DMS114 treated with DMSO at 0.1 percent for 48 hours (cell line): ENCODE measurements around the gene ISCA2.

ENCODE experiments used
- DNase-seq: peaks from one replicate; lab custom pipeline; 2025; ENCODE audit not compliant: unreplicated experiment; lab: John Stamatoyannopoulos, UW

The ISCA2 gene

DNA sequence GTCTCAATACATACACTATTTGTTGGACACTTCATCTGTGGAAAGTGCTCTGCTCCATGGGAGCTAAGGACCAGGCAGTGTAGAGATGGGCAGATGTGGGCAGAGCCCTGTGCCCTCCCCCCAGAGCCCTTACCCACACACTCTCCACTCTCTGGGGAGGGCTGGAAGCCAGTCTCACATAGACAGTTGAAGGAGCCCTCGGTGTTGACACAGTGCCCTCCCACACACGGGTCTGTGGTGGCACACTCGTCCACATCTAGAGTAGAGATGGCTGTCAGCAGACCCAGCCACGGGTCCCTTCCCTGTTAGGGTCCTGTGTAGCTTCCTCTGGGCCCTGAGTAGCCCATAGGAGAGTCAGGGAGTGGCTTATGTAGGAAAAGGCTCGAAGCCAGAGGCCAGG lies 14.3 kb downstream of the ISCA2 start:
- no peak for DNase-seq

DNA sequence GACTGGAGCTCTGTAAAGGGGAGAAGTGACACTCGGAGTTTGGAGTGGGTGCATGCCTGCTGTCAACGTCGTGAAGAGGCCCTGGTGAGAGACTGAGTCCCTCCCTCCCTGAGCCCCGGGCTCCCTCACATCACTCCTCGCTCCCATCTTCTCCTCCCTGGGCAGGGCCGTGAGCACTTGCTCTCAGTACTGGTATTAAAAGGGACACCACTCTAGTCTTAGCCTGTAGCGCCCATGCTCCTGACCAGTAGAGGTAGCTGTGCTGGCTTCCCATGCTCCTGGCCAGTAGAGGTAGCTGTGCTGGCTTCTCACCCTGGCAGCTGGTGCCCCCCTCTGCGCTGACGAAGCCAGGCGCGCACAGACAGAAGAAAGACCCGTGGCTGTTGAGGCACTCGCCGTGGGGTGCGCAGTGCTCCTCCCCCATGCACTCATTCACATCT lies 14.7 kb downstream of the ISCA2 start:
- no peak for DNase-seq

DNA sequence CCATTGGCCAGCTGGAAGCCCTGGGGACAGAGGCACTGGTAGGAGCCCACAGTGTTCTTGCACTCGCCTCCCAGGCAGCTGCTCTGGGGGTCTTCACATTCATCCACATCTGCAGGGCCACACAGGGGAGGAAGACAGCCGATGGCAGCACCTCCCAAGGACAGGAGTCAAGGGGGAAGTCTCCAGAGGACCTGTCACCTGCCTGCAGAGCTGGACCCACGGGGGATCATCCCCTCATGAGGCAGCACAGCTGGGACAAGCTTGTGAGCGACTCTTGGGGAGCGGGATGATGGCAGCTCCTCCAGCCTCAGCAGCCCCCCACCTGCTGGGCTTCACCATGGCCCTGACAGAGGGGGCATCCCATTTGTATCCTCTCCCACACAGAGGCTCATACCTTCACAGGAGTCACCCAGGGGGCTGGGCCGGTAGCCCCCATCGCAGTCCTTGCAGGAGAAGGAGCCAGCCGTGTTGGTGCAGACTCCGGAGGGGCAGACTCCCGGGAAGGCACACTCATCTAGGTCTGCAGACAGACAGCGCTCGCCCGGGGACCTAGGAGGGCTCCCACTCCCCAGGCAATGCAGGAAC lies 15.4 kb downstream of the ISCA2 start:
- no peak for DNase-seq

DNA sequence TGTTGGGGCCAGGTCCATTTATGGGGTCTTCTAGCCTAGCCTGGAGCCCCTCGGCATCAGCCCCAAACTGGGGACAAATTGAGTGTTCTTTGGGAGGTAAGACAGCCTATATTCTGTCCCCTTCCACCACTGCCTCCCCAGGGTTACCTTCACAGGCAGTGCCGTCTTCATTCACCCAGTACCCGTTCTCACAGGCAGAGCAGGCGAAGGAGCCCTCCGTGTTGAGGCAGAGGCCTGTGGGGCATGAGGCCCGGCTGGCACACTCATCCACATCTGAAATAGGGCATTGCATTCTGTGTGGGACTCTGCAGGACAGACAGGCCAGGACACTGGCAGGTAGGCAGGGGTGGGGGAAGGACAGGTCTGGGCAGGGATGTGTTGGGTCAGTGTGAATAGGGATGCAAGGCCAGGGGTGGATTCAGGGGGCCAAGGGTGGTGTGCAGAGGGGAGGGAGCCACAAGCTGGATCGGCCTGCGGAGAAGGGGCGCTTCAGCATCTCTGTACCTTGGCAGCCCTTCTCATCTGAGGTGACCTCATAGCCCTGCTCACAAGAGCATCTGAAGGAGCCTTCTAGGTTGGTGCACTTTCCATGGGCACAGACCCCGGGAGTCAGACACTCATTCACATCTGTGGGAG lies 16.1 kb downstream of the ISCA2 start:
- DNase-seq = no peak

DNA sequence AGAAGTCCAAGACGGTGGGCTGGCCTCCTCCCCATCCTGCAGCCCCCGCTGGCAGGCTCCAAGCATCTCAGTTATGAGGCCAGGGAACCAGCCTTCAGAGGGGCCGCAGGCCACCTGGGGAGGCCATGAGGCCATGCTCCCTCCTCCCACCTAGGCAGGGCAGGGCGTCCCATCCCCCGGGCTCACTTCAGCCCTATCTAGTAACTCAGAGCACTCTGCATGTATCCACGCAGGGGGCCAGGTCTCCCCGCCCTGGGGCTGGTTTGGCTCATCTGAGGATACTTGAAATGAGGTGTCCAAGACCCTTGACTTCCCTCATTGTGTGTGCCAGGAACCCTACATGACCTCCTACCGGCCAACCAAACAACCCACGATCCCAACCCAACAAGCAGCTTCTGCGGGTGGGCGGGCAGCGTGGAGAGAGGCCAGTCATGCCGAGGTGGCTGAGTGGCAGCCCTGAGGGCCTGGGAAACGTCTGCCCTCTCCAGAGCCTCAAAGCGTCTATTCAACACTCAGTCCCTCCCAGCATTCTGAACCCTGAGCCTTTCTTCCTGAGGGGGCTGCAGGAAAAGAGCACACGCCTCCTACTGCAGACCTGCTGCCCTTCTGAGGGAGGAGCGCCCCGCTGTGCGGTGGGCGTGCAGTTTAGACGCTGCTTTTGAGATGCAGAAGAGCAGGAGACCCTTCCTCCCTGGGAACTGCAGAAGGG lies 16.8 kb downstream of the ISCA2 start:
- DNase-seq = no peak

DNA sequence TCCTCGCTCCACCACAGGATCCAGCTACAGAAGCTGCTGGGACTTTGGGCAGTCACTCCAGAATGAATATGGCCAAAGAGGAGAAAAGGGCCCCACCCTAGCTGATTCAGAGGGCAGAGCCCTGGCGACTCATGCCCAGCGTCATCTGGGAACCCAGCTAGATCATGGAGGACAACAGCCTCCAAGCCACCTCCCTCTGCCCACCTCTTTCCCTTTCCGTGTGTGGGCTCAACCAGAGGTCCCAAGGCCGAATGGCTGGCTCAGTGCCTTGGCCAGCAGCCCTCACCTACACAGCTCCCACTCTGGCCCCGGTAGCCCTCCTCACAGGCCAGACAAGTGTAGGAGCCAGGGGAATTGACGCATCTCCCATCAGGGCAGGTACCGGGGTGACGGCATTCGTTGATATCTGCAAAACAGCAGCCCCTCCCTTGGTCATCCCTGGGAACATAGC lies 17.4 kb downstream of the ISCA2 start:
- DNase-seq = no peak

DNA sequence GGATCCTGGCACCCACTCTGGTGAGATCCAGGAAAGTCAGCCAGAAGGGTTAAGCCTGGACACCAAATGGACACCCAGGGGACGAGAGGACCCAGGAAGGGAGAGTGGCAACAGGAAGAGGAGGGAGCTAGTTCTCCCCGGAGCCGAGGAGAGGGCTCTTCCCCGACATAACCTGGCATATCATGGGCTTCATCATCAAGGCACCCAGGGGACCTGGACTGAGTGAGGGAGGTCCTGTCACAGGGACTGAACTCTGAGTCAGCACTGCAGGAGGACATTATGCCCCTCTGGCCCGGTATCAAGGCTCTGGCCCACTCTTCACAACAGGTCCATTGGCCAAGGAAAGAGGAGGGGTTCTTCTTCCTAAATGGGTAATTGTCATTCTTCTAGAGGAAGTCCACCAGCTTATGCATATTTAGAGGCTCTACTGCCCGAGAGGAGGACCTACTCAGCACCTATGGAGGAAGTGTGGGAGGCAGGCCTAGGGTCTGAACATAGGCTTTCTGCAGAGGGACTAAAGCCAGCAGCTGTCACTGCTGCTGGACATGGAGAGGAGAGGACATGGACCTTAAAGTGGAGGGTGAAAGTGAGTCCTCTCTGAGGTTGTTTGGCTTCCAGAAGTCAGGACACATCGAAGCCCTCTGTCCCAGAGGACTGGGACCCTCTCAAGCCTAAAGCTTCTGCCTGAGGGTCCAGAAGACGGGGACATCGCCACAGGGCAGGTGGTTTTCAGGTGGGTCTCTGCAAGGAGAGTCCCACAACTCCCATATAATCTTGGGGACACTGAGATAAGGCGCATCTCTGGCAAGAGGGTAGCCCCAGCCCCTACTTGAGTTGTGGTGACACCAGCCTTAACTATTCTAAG lies 18.6 kb downstream of the ISCA2 start:
- DNase-seq = no peak

DNA sequence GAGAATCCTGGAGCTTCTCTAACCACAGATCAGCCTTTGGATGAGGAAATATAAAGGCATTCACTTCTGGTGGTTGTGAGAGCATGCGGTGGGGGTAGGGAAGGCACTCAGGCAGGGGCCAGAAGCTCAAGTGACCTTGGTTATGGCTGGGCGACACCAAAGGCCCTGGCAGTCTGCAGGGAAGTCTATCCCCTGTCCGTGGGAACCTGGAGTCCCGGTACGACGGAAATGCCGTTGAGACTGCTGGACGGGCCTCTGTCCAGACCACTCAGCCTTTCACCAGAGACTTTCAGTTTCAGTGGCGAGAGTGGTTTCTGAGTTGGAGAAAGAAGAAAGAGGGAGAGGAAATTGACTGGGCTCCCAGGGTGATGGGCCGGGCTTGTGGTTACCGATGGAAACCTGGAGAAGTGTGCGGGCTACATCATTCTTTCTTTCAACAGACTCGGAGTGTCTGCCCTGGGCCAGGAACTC lies 20.9 kb downstream of the ISCA2 start:
- no peak for DNase-seq

DNA sequence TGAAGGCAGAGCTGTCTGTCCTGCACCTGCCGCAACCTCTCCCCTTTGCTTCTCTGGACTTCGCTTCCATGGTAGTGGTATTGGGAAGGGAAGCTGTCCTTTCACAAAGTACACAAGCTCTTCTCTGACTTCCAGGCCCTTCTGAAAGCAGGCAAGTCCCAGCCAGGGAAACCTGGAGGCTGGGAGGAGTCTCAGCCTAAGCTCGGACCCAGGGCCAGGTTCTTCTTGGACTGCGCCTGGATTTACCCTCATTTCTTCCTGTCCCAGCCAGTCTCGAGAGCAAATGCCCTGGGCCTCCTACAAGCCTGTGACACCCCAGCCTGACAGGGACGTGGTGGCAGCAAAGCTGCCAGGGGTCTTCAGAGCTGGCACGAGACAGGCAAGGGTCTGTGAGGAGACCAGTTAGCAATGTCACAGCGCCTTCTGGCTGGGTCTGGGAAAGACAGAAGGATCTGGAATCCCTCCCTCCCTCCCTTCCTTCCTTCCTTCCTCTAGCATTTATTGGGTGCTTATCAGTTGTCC lies 22.4 kb downstream of the ISCA2 start:
- DNase-seq = no peak

DNA sequence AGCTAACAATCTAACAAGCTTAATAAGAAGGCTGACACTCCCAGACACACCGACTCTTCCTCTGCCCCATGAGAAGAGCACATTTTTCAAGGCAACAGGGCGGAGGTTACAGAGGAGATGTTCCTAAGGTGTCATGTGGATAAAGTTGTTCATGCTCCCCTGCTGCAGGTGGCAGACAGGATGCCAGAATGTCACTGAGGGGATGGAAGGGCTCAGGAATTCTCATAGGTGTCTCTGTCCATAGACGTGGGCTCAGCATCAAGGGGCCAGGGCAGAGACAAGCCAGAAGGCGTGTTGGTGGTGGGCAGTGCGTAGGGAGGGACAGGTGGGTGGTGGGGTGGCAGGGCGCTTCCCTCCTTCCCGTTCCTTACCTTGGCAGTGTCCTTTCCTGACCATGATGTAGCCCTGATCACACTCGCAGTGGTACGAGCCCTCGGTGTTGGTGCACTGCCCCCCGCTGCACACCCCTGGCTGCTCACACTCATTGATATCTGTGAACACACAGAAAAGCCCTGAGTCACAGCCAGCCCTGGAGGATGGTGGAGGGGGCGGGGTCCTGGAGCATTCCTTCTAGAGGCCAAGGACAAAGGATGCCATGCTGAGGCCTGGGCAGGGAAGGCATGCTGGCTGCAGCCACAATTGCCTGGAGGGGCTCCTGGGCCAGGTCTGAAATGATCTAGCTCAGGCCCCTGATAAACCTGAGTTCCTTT lies 23.0 kb downstream of the ISCA2 start:
- no peak for DNase-seq

DNA sequence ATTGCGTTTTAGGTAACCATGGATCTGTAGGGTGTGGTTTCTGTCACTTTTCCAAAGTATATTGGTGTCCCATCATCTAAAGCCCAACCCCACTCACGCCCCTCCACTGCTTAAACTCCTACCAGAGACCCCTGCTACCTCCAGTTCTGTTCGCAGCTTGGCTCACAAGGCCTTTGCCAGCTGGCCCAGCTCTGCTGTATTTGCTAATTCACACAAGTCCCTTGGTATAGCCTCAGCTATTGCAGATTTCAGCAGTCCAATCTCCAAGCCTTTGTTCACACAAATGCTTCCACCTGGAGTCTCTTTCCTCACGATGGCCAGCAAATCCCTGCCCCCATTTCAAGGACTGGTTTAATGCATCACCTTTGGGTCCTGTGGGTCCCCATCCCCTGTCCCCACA lies 24.2 kb downstream of the ISCA2 start:
- no peak for DNase-seq

DNA sequence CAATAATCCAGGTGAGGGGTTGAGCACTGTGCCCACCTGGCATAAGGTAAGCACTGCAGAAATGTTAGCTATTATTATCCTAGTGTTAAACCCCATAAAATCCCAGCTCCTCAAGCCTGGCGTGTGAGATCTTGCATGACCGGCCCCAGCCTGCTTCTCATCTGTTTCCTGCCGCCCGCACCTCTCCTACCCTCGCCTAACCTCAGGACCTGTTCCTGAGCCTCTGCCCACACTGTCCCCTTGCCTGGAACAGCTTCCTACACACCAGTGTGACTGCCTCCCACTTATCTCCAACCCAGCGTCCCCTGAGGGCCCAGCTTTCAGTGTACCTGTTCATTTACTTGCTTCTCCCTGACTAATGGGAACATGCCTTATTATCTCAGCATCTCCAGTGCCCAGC lies 24.7 kb downstream of the ISCA2 start:
- no peak for DNase-seq

DNA sequence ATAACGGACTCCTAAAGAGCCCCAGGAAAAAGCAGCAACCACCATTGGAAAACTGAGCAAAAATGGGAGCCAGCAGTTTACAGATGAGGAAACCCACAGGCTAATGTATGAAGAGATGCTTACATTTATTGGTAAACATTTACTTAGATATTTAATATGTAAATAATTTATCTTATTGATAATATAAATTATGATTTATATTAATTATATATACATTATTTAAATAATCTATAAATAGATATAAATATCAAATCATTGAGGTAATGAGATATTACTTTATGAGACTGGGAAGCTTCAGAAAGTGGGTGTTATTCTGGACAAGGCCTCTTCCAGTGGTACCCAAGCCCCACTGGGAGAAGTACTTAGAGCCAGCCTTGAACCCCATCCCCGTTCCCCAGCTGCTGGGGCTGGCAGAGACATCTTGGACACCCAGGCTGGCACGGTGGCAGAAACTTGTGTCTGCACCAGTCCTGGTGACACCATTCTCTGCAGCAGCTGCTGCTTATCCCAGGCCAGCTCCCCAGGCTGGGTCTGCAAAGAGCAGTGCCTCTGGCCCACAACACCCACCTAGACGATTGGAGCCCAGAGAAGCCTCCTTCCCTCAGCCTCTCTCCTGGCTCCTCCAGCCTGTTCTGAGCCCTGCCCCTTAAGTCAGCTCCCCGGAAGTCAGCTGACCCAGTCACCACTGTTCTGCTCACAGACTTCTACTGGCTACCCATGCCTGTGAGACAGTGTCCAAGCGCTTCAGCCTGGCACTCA lies 25.9 kb downstream of the ISCA2 start:
- no peak for DNase-seq

DNA sequence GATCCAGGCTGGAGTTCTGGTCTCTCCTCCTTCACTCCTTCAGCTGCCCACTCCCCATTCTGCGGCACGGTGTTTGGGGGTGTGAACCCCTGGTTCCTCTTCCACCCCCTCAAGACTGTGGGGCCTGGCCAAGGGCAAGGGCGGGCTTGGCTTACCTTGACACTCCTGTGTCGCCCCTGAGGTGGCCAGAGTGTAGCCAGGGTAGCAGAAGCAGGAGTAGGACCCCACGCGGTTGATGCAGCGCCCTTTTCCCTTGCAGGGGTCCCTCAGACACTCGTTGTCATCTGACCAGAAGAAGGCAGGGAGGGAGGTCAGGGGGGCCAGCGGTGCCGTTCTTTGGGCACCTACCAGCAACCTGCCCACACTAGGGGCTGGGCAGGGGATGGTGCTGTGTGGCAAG lies 28.2 kb downstream of the ISCA2 start:
- DNase-seq = no peak

DNA sequence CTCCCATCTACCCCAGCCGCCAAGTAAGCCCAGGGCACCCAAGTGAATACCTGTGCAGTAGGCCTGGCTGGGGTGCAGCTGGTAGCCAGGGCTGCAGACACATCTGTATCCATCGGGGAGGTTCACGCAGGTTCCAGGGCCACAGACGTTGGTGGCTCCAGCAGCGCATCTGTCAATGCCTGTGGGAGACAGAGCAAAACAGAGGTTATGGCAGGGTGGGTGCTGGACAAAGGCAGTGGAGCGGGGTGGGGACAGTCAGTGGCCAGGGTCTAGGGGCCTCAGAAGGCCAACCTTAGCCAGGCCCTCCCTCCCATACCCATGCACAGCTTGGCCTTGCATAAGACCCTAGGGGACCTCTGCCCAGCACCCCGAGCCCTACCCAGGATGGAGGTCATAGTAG lies 29.2 kb downstream of the ISCA2 start:
- no peak for DNase-seq

DNA sequence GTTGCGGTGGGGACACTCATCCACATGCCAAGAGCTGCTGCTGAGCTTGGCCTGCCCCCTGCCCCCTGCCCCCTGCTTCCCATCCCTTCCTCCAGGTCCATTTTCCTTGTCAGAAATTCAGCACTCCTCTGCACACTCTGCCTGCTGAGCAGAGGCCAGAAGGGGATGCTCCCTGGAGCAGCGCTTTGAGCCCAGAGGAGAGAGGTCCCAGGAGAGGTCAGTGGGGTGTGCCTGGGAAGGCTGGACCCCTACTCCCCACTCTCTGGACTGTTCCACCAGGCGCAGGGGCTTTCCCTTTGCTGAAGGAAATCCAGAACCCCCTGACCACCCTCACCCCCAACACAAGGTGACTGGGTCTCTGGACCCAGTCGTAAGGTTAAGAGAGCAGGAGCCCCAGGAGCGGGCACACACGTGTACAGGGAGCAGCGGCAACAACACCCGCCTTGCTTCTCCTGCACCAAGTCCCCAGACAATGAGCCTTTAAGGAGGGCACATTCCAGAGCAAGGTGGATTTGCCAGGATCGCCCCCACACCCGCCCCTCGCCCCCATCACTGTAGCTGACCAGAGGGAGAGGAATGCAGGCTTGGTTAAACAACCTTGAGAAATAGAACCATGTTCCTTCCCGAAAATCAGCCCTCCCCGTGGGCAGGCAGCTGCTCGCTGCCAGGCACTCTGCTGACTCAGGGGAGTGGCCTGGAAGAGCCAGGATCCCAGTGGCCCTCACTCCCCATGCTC lies 30.7 kb downstream of the ISCA2 start:
- no peak for DNase-seq

DNA sequence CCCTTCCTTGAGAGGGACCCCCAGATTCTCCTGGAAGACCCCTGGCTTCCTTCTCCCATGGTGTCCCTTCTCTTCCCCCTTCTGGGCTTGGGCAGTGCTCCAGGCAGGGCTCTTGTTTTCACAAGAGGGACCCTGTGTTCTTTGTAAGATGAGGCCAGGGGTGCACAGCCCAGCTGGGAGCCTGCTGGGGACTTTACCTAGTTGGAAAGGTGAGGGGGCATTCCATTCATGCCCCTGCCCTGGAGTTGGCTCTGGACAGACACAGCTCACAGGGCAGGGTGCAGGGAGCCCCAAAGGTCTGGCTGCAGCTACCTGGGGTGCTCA lies 31.2 kb downstream of the ISCA2 start:
- no peak for DNase-seq

DNA sequence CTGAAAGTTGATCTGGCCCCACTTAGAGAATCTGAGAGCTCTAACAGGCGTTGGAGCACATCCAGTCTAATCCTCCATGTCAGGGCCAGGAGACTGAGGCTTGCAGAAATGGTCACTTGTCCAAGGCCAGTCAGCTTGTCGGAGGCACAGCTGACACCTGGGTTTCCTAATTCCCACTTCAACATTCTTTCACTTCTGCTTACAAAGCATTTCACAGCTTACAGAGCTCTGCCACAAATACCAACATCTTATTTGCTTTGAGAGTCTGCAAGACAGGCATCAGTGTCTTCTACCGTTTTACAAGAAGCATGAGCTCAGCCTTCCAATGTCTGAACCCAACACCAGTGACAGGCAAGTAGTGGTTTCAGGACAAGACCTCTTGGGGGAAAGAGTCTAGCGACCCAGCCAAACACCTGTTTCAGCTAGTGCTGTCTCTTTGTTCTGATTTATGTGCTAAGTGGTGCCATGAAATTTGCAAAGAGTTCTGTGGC lies 31.8 kb downstream of the ISCA2 start:
- DNase-seq = no peak
